HT-29 (cell line): ENCODE results near the gene PHF24. TPM values are rescaled to one million over a fixed set of nuclear protein-coding genes. Genes with fewer than 3 reads are reported as not detected.
"Not testable (repeated sequence)": the region's sequence is repeated elsewhere in the genome, so short reads cannot be mapped to it uniquely, and the experiment has no call there.

Experiments used
- DNase-seq: peaks from one replicate; pipeline ENCODE4 v3.0.0-alpha.2; 2015; ENCODE audit warnings: low spot score
- total RNA-seq: library from RNA; depleted of rRNA; stranded (reverse); fragments of >200 nt; shearing (Covaris generic); gene quantifications from 2 replicates; pipeline ENCODE4 v1.2.3, GENCODE V29; 2014; rRNA removed

PHF24 gene
- total RNA-seq, result not detected in 2 replicates

- no peak for DNase-seq
Observed at GRCh38 chr9:34957492-34958410, at the start of gene PHF24. PHF24 (plus strand) TSS chr9:34958285; CDS start chr9:34971299, 13,014 bp downstream.

GRCh38 chr9:34927061-34927460 is 31.0 kb upstream of the PHF24 start:
- DNase-seq, result no peak

GRCh38 chr9:34928921-34929320 is 29.2 kb upstream of the PHF24 start:
- DNase-seq, result no peak

GRCh38 chr9:34929506-34930102 is 28.5 kb upstream of the PHF24 start:
- peak; percentile 37 for DNase-seq

GRCh38 chr9:34939989-34940388 is 18.1 kb upstream of the PHF24 start:
- not testable (repeated sequence) for DNase-seq

- no peak for DNase-seq
Observed at GRCh38 chr9:34948451-34948850, 9.6 kb upstream of the PHF24 start.

GRCh38 chr9:34954225-34954624 is 3.9 kb upstream of the PHF24 start:
- DNase-seq, result no peak

- DNase-seq, result not testable (repeated sequence)
Observed at GRCh38 chr9:34956066-34956465, 2.0 kb upstream of the PHF24 start.

- no peak for DNase-seq
Observed at GRCh38 chr9:34956648-34957047, 1.4 kb upstream of the PHF24 start.

GRCh38 chr9:34958411-34958982 is 412 bp downstream of the PHF24 start:
- DNase-seq, result no peak

- DNase-seq, result no peak
Observed at GRCh38 chr9:34959461-34959860, 1.4 kb downstream of the PHF24 start.

- no peak for DNase-seq
Observed at GRCh38 chr9:34961574-34962490, 3.7 kb downstream of the PHF24 start.

GRCh38 chr9:34962546-34962945 is 4.5 kb downstream of the PHF24 start:
- DNase-seq, result no peak

GRCh38 chr9:34963552-34963951 is 5.5 kb downstream of the PHF24 start:
- DNase-seq, result no peak

- DNase-seq, result no peak
Observed at GRCh38 chr9:34964458-34964857, 6.4 kb downstream of the PHF24 start.

- no peak for DNase-seq
Observed at GRCh38 chr9:34971146-34971811, 13.2 kb downstream of the PHF24 start.

GRCh38 chr9:34974664-34975063 is 16.6 kb downstream of the PHF24 start:
- DNase-seq, result no peak

GRCh38 chr9:34976441-34976840 is 18.4 kb downstream of the PHF24 start:
- DNase-seq, result no peak

- DNase-seq, result no peak
Observed at GRCh38 chr9:34976992-34977391, 18.9 kb downstream of the PHF24 start.

- no peak for DNase-seq
Observed at GRCh38 chr9:34980181-34980761, 22.2 kb downstream of the PHF24 start.

- DNase-seq, result no peak
Observed at GRCh38 chr9:34982361-34982760, 24.3 kb downstream of the PHF24 start.
